CD4-positive, alpha-beta T cell treated with Interleukin-2 at 100 ng/mL for 4 hours (primary cell): ENCODE data around the gene AZGP1.
"Not testable (repeated sequence)": the region's sequence is repeated elsewhere in the genome, so short reads cannot be mapped to it uniquely, and the experiment has no call there.

Source experiments
- DNase-seq: peaks from one replicate; pipeline ENCODE4 v3.0.0-alpha.2; 2020; ENCODE audit warnings: low spot score

AZGP1 gene

GRCh38 chr7:99997545-99998137 is 21.8 kb upstream of the AZGP1 start:
- peak; percentile 74 for DNase-seq

GRCh38 chr7:99996755-99997544 is 21.1 kb upstream of the AZGP1 start:
- DNase-seq, result no peak

- no peak for DNase-seq
These were observed 19.0 kb upstream of the AZGP1 start for GRCh38 chr7:99994819-99995218.

- no peak for DNase-seq
These were observed 16.7 kb upstream of the AZGP1 start for GRCh38 chr7:99992330-99993038.

- DNase-seq, result not testable (repeated sequence)
These were observed 15.7 kb upstream of the AZGP1 start for GRCh38 chr7:99991543-99991942.

GRCh38 chr7:99990460-99990852 is 14.6 kb upstream of the AZGP1 start:
- DNase-seq, result no peak

- DNase-seq, result no peak
These were observed 12.0 kb upstream of the AZGP1 start for GRCh38 chr7:99987846-99988245.

- not testable (repeated sequence) for DNase-seq
These were observed 11.5 kb upstream of the AZGP1 start for GRCh38 chr7:99987306-99987705.

GRCh38 chr7:99984593-99984992 is 8.8 kb upstream of the AZGP1 start:
- DNase-seq, result no peak

- DNase-seq, result not testable (repeated sequence)
These were observed 5.2 kb upstream of the AZGP1 start for GRCh38 chr7:99981066-99981465.

- DNase-seq, result not testable (repeated sequence)
These were observed 4.6 kb upstream of the AZGP1 start for GRCh38 chr7:99980448-99980872.

- peak; percentile 67 for DNase-seq
These were observed 4.0 kb upstream of the AZGP1 start for GRCh38 chr7:99979814-99980225.

GRCh38 chr7:99976626-99977025 is 795 bp upstream of the AZGP1 start:
- no peak for DNase-seq

GRCh38 chr7:99974681-99975080 is 1.1 kb downstream of the AZGP1 start:
- no peak for DNase-seq

- DNase-seq, result not testable (repeated sequence)
These were observed 2.0 kb downstream of the AZGP1 start for GRCh38 chr7:99973817-99974216.

- no peak for DNase-seq
These were observed 4.6 kb downstream of the AZGP1 start for GRCh38 chr7:99971242-99971641.

GRCh38 chr7:99969813-99970212 is 6.0 kb downstream of the AZGP1 start:
- DNase-seq, result not testable (repeated sequence)

GRCh38 chr7:99969298-99969697 is 6.5 kb downstream of the AZGP1 start:
- no peak for DNase-seq

- no peak for DNase-seq
These were observed 17.1 kb downstream of the AZGP1 start for GRCh38 chr7:99958564-99959227.

GRCh38 chr7:99955247-99955646 is 20.6 kb downstream of the AZGP1 start:
- DNase-seq, result no peak

GRCh38 chr7:99954643-99955042 is 21.2 kb downstream of the AZGP1 start:
- DNase-seq, result not testable (repeated sequence)

GRCh38 chr7:99953649-99954048 is 22.2 kb downstream of the AZGP1 start:
- DNase-seq, result no peak
